Measurements from ENCODE around the gene FLT3LG. TPM values are rescaled to one million over a fixed set of nuclear protein-coding genes. Genes with fewer than 3 reads are reported as not detected.

The FLT3LG gene
- total RNA-seq, 1 donor: 4.3 TPM

DNA sequence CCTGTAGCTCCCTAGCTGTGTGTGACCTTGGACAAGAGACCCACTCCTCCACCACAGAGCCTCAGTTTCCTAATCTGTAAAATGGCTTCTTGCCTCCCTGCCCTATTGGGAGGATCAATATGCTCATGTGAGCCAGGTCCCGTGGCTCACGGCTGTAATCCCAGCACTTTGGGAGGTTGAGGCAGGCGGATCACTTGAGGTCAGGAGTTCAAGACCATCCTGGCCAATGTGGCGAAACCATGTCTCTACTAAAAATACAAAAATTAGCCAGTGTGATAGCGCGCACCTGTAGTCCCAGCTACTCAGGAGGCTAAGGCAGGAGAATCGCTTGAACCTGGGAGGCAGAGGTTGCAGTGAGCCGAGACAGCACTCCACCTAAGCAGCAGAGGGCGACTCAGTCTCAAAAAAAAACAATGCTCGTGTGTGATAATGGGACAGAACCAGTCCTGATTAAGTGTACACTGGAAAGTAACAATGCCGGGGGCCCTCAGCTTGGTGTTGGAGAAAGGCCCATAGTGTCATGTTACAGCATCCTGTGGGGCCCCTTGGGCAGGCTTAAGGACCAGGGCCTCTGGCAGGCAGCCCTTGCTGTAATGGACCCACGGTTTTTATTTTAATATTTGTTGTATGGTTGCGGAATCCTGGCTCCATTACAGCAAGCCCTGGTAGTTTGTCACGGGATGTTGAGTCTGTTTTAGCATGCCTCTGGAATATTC lies 29.0 kb downstream of the FLT3LG start:
- H2AFZ ChIP-seq (ENCODE audit: low read length): peak overlapping the region; percentile 60
- no peak overlapping the region for H3K27ac ChIP-seq (ENCODE audit: low read depth, low read length)
- H3K27me3 ChIP-seq (ENCODE audit: insufficient read depth, low read length): no peaks in the 10 kb centered on the region
- peaks cover 21% of the 10 kb centered on the region for H3K36me3 ChIP-seq (ENCODE audit: insufficient read depth, low read length)
- H3K4me3 ChIP-seq (ENCODE audit: insufficient read depth, low read length): peak overlapping the region; percentile 20
- no peaks in the 10 kb centered on the region for H3K9me3 ChIP-seq (ENCODE audit: low read depth, low read length)
- peaks cover 22% of the 10 kb centered on the region for H4K20me1 ChIP-seq (ENCODE audit: insufficient read depth, low read length)
- H3K4me1 ChIP-seq (ENCODE audit: insufficient read depth, low read length): peaks cover 11% of the 10 kb centered on the region
- TF ChIP-seq, protein P1, sequence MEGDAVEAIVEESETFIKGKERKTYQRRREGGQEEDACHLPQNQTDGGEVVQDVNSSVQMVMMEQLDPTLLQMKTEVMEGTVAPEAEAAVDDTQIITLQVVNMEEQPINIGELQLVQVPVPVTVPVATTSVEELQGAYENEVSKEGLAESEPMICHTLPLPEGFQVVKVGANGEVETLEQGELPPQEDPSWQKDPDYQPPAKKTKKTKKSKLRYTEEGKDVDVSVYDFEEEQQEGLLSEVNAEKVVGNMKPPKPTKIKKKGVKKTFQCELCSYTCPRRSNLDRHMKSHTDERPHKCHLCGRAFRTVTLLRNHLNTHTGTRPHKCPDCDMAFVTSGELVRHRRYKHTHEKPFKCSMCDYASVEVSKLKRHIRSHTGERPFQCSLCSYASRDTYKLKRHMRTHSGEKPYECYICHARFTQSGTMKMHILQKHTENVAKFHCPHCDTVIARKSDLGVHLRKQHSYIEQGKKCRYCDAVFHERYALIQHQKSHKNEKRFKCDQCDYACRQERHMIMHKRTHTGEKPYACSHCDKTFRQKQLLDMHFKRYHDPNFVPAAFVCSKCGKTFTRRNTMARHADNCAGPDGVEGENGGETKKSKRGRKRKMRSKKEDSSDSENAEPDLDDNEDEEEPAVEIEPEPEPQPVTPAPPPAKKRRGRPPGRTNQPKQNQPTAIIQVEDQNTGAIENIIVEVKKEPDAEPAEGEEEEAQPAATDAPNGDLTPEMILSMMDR (IDR thresholded peaks at IDR 0.05; ENCODE audit: extremely low read depth, low read depth, low read length): peak; percentile 65
- peak; percentile 93 for DNase-seq (ENCODE audit: insufficient read length, low spot score, missing footprints)
- H3K79me2 ChIP-seq (ENCODE audit: insufficient read depth, low read length): peaks cover 13% of the 10 kb centered on the region
- H3K4me2 ChIP-seq (ENCODE audit: insufficient read depth, low read length): peak overlapping the region; percentile 49

DNA sequence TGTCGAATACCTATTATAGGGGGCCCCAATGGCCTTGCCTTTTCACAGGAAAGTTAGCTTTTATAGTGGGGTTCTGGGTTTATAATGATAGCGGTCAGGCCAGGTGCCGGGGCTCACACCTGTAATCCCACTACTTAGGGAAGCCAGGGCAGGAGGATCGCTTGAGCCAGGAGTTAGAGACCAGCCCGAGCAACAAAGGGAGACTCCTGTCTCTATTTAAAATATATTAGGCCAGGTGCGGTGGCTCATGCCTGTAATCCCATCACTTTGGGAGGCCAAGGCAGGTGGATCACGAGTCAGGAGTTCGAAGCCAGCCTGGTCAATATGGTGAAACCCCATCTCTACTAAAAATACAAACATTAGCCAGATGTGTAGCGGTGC lies 29.6 kb downstream of the FLT3LG start:
- Histone ChIP-seq H3K79me2 (ENCODE audit: insufficient read depth, low read length) (peaks cover 7% of the 10 kb centered on the region), H3K9me3 (ENCODE audit: low read depth, low read length) (no peaks in the 10 kb centered on the region), H2AFZ (ENCODE audit: low read length) (peak overlapping the region; percentile 60), H3K27ac (ENCODE audit: low read depth, low read length) (no peak overlapping the region), H3K4me3 (ENCODE audit: insufficient read depth, low read length) (no peak overlapping the region), H3K36me3 (ENCODE audit: insufficient read depth, low read length) (peaks cover 15% of the 10 kb centered on the region), H3K27me3 (ENCODE audit: insufficient read depth, low read length) (no peaks in the 10 kb centered on the region), H3K4me1 (ENCODE audit: insufficient read depth, low read length) (peaks cover 6% of the 10 kb centered on the region), H3K4me2 (ENCODE audit: insufficient read depth, low read length) (peak overlapping the region; percentile 49), H4K20me1 (ENCODE audit: insufficient read depth, low read length) (peaks cover 16% of the 10 kb centered on the region)
- no peak for DNase-seq (ENCODE audit: insufficient read length, low spot score, missing footprints)
- TF ChIP-seq, protein P1 (IDR thresholded peaks at IDR 0.05; ENCODE audit: extremely low read depth, low read depth, low read length): no peak

DNA sequence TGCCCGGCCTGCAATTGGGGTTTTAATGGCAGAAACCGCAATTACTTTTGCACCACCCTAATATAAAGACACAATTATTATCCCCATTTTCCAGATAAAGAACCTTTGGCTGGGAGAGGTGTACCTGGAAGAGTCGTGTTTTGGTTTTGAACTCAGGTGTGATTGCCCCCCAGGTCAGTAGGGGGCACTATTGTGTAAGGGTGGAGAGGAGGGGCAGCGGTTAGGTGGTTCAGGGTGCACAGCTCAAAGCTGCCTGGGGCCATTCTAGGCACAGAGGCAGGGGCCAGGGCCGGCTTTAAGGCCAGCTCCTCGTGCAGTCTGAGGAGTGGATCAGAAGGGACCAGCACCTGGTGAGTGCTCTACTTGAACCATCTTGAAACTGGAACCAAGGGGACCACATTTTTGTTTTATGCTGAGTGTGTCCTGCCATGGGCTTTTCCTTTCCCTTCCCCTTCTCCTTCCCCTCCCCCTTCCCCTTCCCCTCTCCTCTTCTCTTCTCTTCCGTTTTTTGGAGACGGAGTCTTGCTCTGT lies 32.6 kb downstream of the FLT3LG start:
- Histone ChIP-seq H2AFZ (ENCODE audit: low read length) (no peak overlapping the region), H3K4me1 (ENCODE audit: insufficient read depth, low read length) (peaks cover under 1% of the 10 kb centered on the region), H3K27me3 (ENCODE audit: insufficient read depth, low read length) (no peaks in the 10 kb centered on the region), H3K36me3 (ENCODE audit: insufficient read depth, low read length) (no peaks in the 10 kb centered on the region), H3K4me3 (ENCODE audit: insufficient read depth, low read length) (no peak overlapping the region), H3K27ac (ENCODE audit: low read depth, low read length) (no peak overlapping the region), H3K9me3 (ENCODE audit: low read depth, low read length) (no peaks in the 10 kb centered on the region), H3K4me2 (ENCODE audit: insufficient read depth, low read length) (no peak overlapping the region), H4K20me1 (ENCODE audit: insufficient read depth, low read length) (no peaks in the 10 kb centered on the region), H3K79me2 (ENCODE audit: insufficient read depth, low read length) (no peaks in the 10 kb centered on the region)
- peak; percentile 90 for DNase-seq (ENCODE audit: insufficient read length, low spot score, missing footprints)
- TF ChIP-seq, protein P1 (IDR thresholded peaks at IDR 0.05; ENCODE audit: extremely low read depth, low read depth, low read length): peak; percentile 77

DNA sequence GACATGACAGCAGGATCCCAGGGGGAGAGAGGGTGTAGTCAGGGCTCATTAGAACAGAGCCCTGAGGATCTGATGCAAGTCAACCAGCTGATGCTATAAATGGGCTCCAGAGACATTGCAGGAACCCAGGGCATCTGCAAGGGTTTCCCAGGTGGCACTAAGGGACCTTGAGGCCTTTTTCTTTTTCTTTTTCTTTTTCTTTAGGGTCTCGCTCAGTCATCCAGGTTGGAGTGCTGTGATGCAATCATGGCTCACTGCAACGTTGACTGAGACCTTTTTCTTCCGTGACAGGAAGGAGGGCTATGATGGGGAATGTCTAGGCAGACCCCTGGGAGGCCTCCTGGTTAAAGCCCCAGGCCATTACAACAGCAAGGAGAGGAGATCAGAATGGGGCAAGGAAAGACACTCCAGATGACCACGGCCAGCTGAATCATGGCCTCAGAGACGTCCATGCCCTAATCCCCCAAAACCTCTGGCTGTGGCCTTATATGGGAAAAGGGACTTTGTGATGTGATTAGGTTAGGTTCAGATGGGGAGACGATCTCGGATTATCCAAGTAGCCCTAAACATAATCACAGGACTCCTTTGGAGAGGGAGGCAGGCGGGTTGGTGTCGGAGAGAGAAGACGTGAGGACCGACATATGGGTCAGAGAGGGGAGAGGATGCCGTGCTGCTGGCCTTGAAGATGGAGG lies 33.9 kb downstream of the FLT3LG start:
- TF ChIP-seq, protein P1 (IDR thresholded peaks at IDR 0.05; ENCODE audit: extremely low read depth, low read depth, low read length): no peak
- no peak overlapping the region for H2AFZ ChIP-seq (ENCODE audit: low read length)
- no peaks in the 10 kb centered on the region for H3K27me3 ChIP-seq (ENCODE audit: insufficient read depth, low read length)
- H3K4me2 ChIP-seq (ENCODE audit: insufficient read depth, low read length): no peak overlapping the region
- H3K4me1 ChIP-seq (ENCODE audit: insufficient read depth, low read length): peaks cover 9% of the 10 kb centered on the region
- H3K36me3 ChIP-seq (ENCODE audit: insufficient read depth, low read length): no peaks in the 10 kb centered on the region
- no peak overlapping the region for H3K27ac ChIP-seq (ENCODE audit: low read depth, low read length)
- DNase-seq (ENCODE audit: insufficient read length, low spot score, missing footprints): peak; percentile 58
- H3K79me2 ChIP-seq (ENCODE audit: insufficient read depth, low read length): no peaks in the 10 kb centered on the region
- no peaks in the 10 kb centered on the region for H3K9me3 ChIP-seq (ENCODE audit: low read depth, low read length)
- H4K20me1 ChIP-seq (ENCODE audit: insufficient read depth, low read length): no peaks in the 10 kb centered on the region
- no peak overlapping the region for H3K4me3 ChIP-seq (ENCODE audit: insufficient read depth, low read length)
